HG03354 (cell line): ENCODE results near the gene RECQL5.
"Not testable (repeated sequence)": the region's sequence is repeated elsewhere in the genome, so short reads cannot be mapped to it uniquely, and the experiment has no call there.

Source experiments
- ATAC-seq: cut with Tn5 transposase; IDR thresholded peaks from one replicate; pipeline ENCODE4 v1.9.1; 2021; ENCODE audit warnings: mild to moderate bottlenecking; ENCODE audit not compliant: unreplicated experiment, poor library complexity, severe bottlenecking

RECQL5 gene

DNA sequence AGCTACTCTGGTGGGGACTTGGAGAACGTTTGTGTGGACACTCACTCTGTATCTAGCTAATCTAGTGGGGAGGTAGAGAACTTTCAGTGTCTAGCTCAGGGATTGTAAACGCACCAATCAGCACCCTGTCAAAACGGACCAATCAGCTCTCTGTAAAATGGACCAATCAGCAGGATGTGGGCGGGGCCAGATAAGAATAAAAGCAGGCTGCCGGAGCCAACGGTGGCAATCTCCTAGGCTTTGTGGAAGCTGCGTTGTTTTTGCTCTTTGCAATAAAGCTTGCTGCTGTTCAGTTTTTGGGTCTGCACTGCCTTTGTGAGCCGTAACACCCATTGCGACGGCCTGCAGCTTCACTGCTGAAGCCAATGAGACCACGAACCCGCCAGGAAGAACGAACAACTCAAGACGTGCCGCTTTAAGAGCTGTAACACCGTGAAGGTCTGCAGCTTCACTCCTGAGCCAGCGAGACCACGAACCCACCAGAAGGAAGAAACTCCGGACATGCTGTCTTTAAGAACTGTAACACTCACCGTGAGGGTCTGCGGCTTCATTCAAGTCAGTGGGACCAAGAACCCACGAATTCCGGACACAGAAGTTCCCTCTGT lies 85.7 kb downstream of the RECQL5 start:
- not testable (repeated sequence) for ATAC-seq
